ENCODE measurements around the gene TEAD4.

- TF ChIP-seq CTCF (IDR thresholded peaks at IDR 0.05) (no peak), POLR2A (IDR thresholded peaks at IDR 0.05) (no peak), EP300 (IDR thresholded peaks at IDR 0.05) (no peak)
Measured at GRCh38 chr12:3009780-3010179, 50.6 kb downstream of the TEAD4 start.
